Kidney (tissue), 14 donors: ENCODE results near the gene SRPK2. TPM values are rescaled to one million over a fixed set of nuclear protein-coding genes. Genes with fewer than 3 reads are reported as not detected.

Experiments
- DNase-seq, 5 donors: peaks; one replicate each; pipeline ENCODE4 v3.0.0-alpha.2; 2013 to 2020
- FAIRE-seq: peaks from 2 replicates; lab custom pipeline; 2012; peaks lifted over from hg19 to GRCh38; lab: Jason Lieb, UNC
- H3K27ac ChIP-seq, 2 donors: one replicate each; pipeline ENCODE4 v1.7.0; 2013; ENCODE audit warnings: low read depth in 2 of 2, low read length in 2 of 2, inconsistent platforms in 1 of 2
- H3K27me3 ChIP-seq: one replicate; pipeline ENCODE4 v1.7.1; 2013; ENCODE audit warnings: low read length, inconsistent platforms; ENCODE audit not compliant: control insufficient read depth, insufficient read depth
- H3K36me3 ChIP-seq, 3 donors: one replicate each; pipeline versions ENCODE4 v1.7.0 to v1.7.1; 2013; ENCODE audit warnings: low read length in 3 of 3, control low read depth in 1 of 3, inconsistent platforms in 1 of 3; ENCODE audit not compliant: insufficient read depth in 3 of 3, control insufficient read depth in 2 of 3
- H3K4me1 ChIP-seq, 3 donors: one replicate each; pipeline versions ENCODE4 v1.7.0 to v1.7.1; 2013; ENCODE audit warnings: low read length in 3 of 3, inconsistent platforms in 1 of 3, low read depth in 1 of 3; ENCODE audit not compliant: control insufficient read depth in 2 of 3, insufficient read depth in 2 of 3
- H3K4me3 ChIP-seq, 3 donors: one replicate each; pipeline versions ENCODE4 v1.7.0 to v1.8.1; 2013; ENCODE audit warnings: low read length in 3 of 3, control low read depth in 1 of 3, inconsistent platforms in 1 of 3
- H3K9ac ChIP-seq, 3 donors: one replicate each; pipeline versions ENCODE4 v1.7.0 to v1.7.1; 2013; ENCODE audit warnings: low read length in 3 of 3, control low read depth in 1 of 3, inconsistent platforms in 1 of 3
- H3K9me3 ChIP-seq, 3 donors: one replicate each; pipeline versions ENCODE4 v1.7.0 to v1.7.1; 2013; ENCODE audit warnings: low read length in 3 of 3, control low read depth in 1 of 3, inconsistent platforms in 1 of 3; ENCODE audit not compliant: control insufficient read depth in 2 of 3, insufficient read depth in 1 of 3
- CTCF ChIP-seq: IDR thresholded peaks from 3 replicates; pipeline ENCODE4 v1.5.1; 2012; ENCODE audit warnings: mild to moderate bottlenecking, moderate library complexity, borderline replicate concordance; ENCODE audit not compliant: insufficient read depth; ENCODE audit errors: extremely low read depth
- intact Hi-C: fragments of 100-400 bp; cut with DNase I; formaldehyde crosslinking; loops from one replicate; pipeline ENCODE4 v1.11.1; 2022
- polyA plus RNA-seq: library from polyadenylated mRNA; stranded (reverse); fragments of 350-450 nt; fragmentation: Illumina TruSeq; extraction: RNeasy Lipid Tissue Mini Kit (QIAGEN cat#74804); gene quantifications from one replicate; pipeline ENCODE4 v1.2.3, GENCODE V29; 2014; ENCODE audit warnings: low read depth, low replicate concordance; ENCODE audit not compliant: insufficient read depth
- total RNA-seq: library from RNA; stranded (reverse); fragmentation: NEBNext Ultra II Directional; extraction: Animal tissue kit (Norgen Biotek cat#: 25700); gene quantifications from one replicate; pipeline ENCODE4 v1.2.1, GENCODE V29; 2021
- donor health status: control.
- donor health status: control.
- donor health status: control.
- donor health status: control.
- donor health status: control.
- donor health status: DM: yes; HTN: yes; CAD: no.
- donor health status: Normal renal cell carcinoma (clear cell type).

Gene SRPK2
- total and polyA plus RNA-seq, 2 donors from 2014 or later: 9.9 to 43.1 TPM

GRCh38 chr7:105307163-105307672, 81.5 kb downstream of the SRPK2 start:
- Histone ChIP-seq H3K9ac (no peak overlapping the region), H3K27ac (no peak overlapping the region), H3K9me3 (no peaks in the 10 kb centered on the region), H3K4me1 (peaks cover 0 to 2% (median 0%) of the 10 kb centered on the region in 3 donors), H3K4me3 (no peak overlapping the region), H3K36me3 (no peaks in the 10 kb centered on the region), H3K27me3 (no peaks in the 10 kb centered on the region)
- no peak for TF ChIP-seq CTCF
- DNase-seq (no peak), FAIRE-seq (no peak)
- intact Hi-C loops: no loop called here

GRCh38 chr7:105306298-105306748, 82.4 kb downstream of the SRPK2 start:
- FAIRE-seq (no peak), DNase-seq (peak in 1 of 5 donors; percentile 14)
- intact Hi-C loops: no loop called here
- H3K27me3 ChIP-seq: no peaks in the 10 kb centered on the region
- H3K4me1 ChIP-seq: peaks cover 0 to 2% (median 0%) of the 10 kb centered on the region in 3 donors
- no peak overlapping the region for H3K9ac ChIP-seq
- H3K27ac ChIP-seq: no peak overlapping the region
- H3K9me3 ChIP-seq: no peaks in the 10 kb centered on the region
- H3K36me3 ChIP-seq: no peaks in the 10 kb centered on the region
- TF ChIP-seq CTCF: no peak
- no peak overlapping the region for H3K4me3 ChIP-seq

- no peak for TF ChIP-seq CTCF
- H3K4me3 ChIP-seq: no peak overlapping the region
- no peaks in the 10 kb centered on the region for H3K9me3 ChIP-seq
- FAIRE-seq: no peak
- H3K9ac ChIP-seq: no peak overlapping the region
- DNase-seq: no peak
- no peaks in the 10 kb centered on the region for H3K36me3 ChIP-seq
- H3K27ac ChIP-seq: no peak overlapping the region
- intact Hi-C loops: no loop called here
- no peaks in the 10 kb centered on the region for H3K27me3 ChIP-seq
- H3K4me1 ChIP-seq: peaks cover 0 to 2% (median 0%) of the 10 kb centered on the region in 3 donors
Observed at GRCh38 chr7:105305633-105306032, 83.1 kb downstream of the SRPK2 start.
